ENCODE data around the gene LSP1. TPM values are rescaled to one million over a fixed set of nuclear protein-coding genes. Genes with fewer than 3 reads are reported as not detected.
"Not testable (repeated sequence)": the region's sequence is repeated elsewhere in the genome, so short reads cannot be mapped to it uniquely, and the experiment has no call there.

The LSP1 gene
- total RNA-seq = 0.58 TPM in 1 of 2 replicates, not detected in the other

DNA sequence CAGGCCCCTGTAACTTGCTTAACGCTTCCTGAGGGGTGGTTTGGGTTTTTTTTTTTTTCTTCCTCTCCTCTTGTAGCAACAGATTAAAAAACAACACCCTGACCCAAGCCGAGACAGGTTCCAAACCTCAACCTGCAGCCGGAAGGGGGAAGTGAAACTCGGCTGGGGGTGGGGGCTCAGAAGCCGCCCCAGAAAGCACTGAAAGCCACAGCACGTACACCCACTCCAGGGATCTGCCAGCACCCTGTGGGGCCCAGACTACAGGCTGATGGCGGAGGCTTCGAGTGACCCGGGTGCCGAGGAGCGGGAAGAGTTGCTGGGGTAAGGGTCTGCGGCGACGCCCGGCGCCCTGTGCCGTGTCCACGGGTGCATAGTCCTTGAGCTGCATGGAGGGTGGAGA, at the start of gene LSP1:
Gene LSP1, plus strand, starts transcription at position 208 of the 400 bp plus-strand sequence. Its CDS starts 61 bp downstream, at position 269.
- TF ChIP-seq, protein P1, sequence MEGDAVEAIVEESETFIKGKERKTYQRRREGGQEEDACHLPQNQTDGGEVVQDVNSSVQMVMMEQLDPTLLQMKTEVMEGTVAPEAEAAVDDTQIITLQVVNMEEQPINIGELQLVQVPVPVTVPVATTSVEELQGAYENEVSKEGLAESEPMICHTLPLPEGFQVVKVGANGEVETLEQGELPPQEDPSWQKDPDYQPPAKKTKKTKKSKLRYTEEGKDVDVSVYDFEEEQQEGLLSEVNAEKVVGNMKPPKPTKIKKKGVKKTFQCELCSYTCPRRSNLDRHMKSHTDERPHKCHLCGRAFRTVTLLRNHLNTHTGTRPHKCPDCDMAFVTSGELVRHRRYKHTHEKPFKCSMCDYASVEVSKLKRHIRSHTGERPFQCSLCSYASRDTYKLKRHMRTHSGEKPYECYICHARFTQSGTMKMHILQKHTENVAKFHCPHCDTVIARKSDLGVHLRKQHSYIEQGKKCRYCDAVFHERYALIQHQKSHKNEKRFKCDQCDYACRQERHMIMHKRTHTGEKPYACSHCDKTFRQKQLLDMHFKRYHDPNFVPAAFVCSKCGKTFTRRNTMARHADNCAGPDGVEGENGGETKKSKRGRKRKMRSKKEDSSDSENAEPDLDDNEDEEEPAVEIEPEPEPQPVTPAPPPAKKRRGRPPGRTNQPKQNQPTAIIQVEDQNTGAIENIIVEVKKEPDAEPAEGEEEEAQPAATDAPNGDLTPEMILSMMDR (conservative IDR thresholded peaks at IDR 0.05; ENCODE audit: low read depth, low read length) = no peak
- DNase-seq (ENCODE audit: low read depth) = no peak
- no peak within 1 kb of the TSS for H3K4me3 ChIP-seq (ENCODE audit: low read depth, low read length)

GRCh38 chr11:1803246-1803645, 49.6 kb upstream of the LSP1 start:
- no peak for DNase-seq (ENCODE audit: low read depth)
- no peak overlapping the region for H3K4me3 ChIP-seq (ENCODE audit: low read depth, low read length)
- TF ChIP-seq, protein P1 (conservative IDR thresholded peaks at IDR 0.05; ENCODE audit: low read depth, low read length) = no peak

DNA sequence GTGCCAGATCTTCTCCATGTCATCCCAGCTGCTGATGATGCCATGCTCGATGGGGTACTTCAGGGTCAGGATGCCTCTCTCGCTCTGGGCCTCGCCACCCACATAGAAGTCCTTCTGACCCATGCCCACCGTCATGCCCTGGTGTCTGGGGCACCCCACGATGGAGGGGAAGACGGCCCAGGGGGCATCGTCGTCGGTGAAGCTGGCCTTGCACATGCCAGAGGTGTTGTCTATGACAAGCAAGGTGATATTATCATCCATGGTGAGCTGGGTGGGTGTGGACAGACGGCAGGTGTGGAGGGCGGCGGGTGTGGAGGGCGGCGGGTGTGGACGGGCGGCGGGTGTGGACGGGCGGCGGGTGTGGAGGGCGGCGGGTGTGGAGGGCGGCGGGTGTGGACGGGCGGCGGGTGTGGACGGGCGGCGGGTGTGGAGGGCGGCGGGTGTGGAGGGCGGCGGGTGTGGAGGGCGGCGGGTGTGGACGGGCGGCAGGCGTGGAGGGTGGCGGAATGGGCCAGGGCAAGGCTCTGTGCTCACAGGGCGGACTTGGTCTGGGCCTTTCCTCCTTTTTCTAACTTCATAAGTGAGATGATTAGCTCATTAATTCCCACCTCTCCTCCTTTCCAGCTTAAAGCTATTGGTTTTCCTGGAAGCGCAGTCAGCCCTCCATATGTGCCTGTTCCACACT, 48.9 kb upstream of the LSP1 start:
- not testable (repeated sequence) for H3K4me3 ChIP-seq (ENCODE audit: low read depth, low read length); DNase-seq (ENCODE audit: low read depth)

- DNase-seq (ENCODE audit: low read depth) = no peak
- no peak overlapping the region for H3K4me3 ChIP-seq (ENCODE audit: low read depth, low read length)
- TF ChIP-seq, protein P1 (conservative IDR thresholded peaks at IDR 0.05; ENCODE audit: low read depth, low read length) = no peak
These were observed 47.4 kb upstream of the LSP1 start for GRCh38 chr11:1805525-1805924.

DNA sequence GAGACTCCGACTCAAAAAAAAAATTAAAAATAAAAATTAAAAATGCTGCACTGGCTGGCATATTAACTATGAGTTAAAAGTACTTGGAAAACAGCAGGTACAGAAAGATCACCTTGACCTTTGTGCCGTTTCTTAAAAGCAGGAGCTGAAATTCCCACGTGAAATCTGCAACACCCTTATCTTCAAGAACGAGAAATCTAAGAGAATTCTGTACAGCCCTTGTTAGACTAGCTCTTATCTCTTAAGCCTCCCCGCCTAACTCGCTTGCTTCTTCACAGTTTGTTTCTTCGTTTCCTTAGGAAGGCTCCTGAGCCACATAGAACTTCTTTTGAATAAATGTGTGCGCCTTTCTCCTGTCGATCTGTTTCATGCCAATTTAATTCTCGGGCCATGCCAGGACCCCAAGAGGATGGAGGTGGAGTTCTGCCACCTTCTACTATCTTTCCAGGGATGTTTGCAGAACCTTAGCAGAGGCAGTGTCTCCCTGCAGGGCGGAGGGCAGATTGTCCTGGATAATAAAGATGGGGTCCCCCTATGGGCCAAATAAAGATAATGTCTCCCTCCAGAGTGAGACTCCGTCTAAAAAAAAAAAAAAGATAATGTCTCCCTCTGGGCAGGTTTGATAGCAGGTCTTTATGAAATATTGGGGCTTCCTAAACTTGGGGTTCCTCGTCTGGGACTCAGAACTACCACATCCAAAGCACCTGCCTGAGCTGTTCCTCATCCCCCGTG, 45.5 kb upstream of the LSP1 start:
- TF ChIP-seq, protein P1 (conservative IDR thresholded peaks at IDR 0.05; ENCODE audit: low read depth, low read length) = peak; percentile 13
- no peak for DNase-seq (ENCODE audit: low read depth)
- no peak overlapping the region for H3K4me3 ChIP-seq (ENCODE audit: low read depth, low read length)

DNA sequence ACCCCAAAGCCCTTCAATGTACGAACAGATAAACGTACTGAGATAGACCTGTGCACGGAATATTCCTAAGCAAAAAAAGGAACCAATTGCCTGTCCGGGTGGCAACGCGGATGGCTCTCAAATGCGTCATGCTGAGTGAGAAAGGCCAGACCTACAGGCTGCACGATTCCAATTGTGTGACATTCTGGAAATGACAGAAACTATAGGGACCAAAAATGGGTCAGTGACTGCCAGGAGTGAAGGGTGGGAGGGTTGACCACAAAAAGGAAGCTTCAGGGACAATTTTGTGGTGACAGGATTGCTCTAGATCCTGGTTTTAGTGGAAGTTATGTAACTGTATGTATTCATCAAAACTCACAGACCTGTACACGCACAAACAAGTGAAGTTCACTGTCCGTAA, 42.1 kb upstream of the LSP1 start:
- no peak overlapping the region for H3K4me3 ChIP-seq (ENCODE audit: low read depth, low read length)
- TF ChIP-seq, protein P1 (conservative IDR thresholded peaks at IDR 0.05; ENCODE audit: low read depth, low read length) = no peak

DNA sequence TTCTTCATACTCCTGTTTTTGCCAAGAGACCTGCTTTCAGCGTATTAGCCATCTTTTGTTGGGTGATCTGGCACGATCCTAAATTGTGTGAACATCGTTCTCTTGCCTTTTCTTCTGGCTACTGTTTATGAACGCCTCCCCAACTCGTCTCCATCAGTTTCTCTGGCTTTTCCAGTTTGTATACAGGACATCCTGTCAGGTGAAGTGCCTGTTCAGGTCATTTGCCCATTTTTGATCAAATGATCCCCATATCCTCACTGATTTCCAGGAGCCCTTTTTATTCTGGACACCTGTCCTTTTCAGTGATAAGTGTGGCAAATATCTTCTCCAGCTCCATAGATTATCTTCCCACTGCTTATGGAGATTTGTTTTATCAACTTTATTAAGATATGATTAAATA, 40.6 kb upstream of the LSP1 start:
- TF ChIP-seq, protein P1 (conservative IDR thresholded peaks at IDR 0.05; ENCODE audit: low read depth, low read length) = no peak
- no peak overlapping the region for H3K4me3 ChIP-seq (ENCODE audit: low read depth, low read length)
- no peak for DNase-seq (ENCODE audit: low read depth)

More for the DNA sequence above, 42.1 kb upstream of the LSP1 start:
- no peak for DNase-seq (ENCODE audit: low read depth)

All from epithelial cell of proximal tubule (primary cell).